ENCODE results near the gene SLC22A17.
"Not testable (repeated sequence)": the region's sequence is repeated elsewhere in the genome, so short reads cannot be mapped to it uniquely, and the experiment has no call there.

SLC22A17 gene

DNA sequence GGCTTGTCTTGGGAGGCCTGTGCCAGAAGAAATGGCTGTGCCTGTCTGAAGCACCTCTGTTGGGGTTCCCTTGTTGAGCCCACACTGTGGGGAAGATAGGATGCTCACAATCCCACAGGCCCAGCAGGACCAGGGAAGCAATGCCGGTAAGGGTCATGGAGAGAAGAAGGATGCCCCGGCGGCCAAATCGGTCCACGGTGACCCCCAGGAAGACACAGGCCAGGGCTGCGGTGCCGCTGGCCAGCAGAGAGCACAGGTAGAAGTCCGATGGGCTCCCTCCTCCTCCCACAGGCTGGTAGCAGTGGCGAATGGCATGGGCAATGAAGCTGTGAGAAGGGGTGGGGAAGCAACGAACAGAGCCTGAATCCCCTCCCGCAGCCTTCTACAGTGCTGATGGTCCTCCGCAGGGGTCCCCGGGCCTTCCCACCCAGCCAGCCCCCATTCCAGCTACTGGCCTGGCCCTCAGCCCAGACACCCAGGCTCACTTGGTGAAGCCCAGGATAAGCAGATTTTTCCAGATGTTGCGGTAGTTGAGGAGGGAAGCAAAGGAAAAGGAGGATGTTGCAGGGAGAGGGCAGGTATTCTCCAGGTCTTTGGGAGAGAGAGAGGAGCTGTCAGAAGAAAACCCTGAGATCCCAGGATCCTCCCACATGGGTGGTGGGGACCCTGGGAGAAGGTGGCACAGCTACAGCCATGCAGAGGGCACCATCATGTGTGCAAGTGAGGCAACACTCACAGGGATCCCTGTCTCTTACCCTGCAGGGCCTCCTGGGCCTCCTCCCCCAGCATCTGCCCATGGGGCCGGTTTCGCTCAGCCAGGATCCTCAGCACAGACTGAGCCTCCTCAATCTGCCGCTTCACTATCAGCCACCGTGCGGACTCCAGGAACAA lies 5.0 kb downstream of the SLC22A17 start:
- no peak for ATAC-seq
- Mint-ChIP-seq H3K27me3 (peaks cover 19% of the 10 kb centered on the region), H3K27ac (no peak overlapping the region)

DNA sequence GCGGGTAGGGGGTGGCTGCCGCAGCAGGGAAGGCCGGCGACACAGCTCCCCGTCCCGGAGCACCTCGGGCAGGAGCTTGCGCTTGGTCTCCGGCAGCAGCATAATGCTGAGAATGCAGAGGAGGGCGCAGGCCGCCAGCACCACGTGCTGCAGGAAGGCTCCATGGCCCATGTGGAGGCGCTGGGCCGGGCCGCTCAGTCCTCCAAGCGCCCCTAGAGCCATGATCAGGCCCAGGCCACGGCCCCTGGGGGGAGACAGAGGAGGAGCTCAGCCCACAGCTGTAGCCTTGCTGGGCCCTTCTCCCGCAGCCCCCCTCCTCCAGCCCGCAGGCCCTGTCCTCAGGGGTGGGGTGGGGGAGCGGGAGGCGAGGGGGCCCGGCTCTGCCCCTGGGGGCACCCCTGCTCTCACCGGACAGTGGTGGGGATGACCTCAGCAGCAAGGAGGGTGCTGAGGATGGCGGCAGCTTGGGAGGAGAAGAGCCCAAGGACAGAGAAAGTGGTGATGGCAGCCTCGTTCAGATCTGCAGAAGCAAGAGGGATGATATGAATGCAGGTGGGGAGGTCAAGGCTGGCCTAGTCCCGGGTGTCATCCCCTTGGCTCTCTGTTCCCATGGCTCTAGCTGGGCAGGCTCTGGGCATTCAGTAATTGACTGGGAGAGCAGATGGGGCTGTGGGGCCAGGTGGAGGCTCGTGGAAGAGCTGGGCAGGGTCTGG lies 5.8 kb downstream of the SLC22A17 start:
- ATAC-seq, result no peak

More for the DNA sequence above, 5.0 kb downstream of the SLC22A17 start:
- no peaks in the 10 kb centered on the region for H3K9me3 Mint-ChIP-seq
- no peak overlapping the region for H3K4me3 Mint-ChIP-seq
- peaks cover 5% of the 10 kb centered on the region for H3K4me1 Mint-ChIP-seq
- H3K36me3 Mint-ChIP-seq (ENCODE audit: low read depth), result no peaks in the 10 kb centered on the region
- no peak for DNase-seq

DNA sequence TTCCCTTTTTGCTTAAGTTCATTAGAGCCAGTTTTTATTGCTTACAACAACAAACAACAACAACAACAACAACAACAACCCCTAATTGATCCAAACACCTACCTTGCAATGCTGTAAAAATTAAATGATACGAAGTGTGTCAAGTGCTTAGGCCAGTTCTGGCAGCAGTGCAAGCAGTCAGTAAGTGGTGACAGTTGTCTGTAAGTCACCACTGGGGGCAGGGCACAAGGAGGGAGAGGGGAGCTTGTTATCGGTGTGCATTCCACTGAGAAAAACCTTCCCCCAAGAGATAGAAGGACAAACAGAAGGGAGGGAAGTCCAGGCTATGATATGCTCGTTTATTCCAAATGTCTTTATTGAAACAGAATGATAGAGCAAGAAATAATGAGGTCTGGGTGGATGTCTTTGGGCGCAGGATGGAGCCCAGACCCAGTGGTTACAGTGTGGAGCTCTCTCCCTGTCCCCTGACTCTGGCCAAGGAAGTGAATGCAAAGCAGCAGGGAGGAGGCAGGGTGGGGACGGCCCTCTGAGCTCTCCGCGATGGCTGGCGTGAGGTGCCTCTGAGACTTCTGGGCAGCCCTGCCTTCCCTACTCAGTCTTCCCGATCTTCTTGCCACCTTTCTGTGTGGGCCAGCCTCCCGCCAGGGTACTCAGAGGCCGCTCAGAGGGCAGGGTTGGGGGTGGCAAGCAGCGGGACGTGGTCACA lies 6.5 kb downstream of the SLC22A17 start:
- H3K36me3 Mint-ChIP-seq (ENCODE audit: low read depth), result no peaks in the 10 kb centered on the region
- DNase-seq, result no peak
- no peak for ATAC-seq
- no peaks in the 10 kb centered on the region for H3K9me3 Mint-ChIP-seq
- no peak overlapping the region for H3K27ac Mint-ChIP-seq
- peaks cover 1% of the 10 kb centered on the region for H3K4me1 Mint-ChIP-seq
- H3K4me3 Mint-ChIP-seq, result no peak overlapping the region
- peaks cover 14% of the 10 kb centered on the region for H3K27me3 Mint-ChIP-seq

More for the DNA sequence above, 5.8 kb downstream of the SLC22A17 start:
- no peak for DNase-seq
- no peaks in the 10 kb centered on the region for H3K36me3 Mint-ChIP-seq (ENCODE audit: low read depth)
- peaks cover 4% of the 10 kb centered on the region for H3K4me1 Mint-ChIP-seq
- H3K27ac Mint-ChIP-seq, result no peak overlapping the region
- peaks cover 18% of the 10 kb centered on the region for H3K27me3 Mint-ChIP-seq
- no peak overlapping the region for H3K4me3 Mint-ChIP-seq
- no peaks in the 10 kb centered on the region for H3K9me3 Mint-ChIP-seq

DNA sequence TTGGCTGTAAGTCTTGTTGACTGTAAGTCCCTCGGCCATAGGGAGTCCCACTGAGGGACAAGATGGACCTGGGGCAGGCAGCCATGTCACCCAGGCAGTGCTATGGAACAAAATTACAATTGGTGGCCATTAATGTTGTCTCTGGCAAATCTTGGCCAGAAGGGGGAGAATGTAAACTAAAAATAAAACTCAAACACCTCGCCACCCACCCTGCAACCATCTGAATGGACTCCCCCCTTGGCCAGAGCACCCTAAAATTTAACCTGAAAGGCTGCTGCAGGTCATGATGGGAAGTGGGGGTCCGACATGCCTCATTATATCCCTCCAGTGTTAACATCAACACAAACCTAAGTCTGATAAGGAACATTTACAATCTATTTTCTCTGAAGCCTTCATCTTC lies 8.2 kb downstream of the SLC22A17 start:
- no peaks in the 10 kb centered on the region for H3K9me3 Mint-ChIP-seq
- no peak for DNase-seq
- no peak overlapping the region for H3K4me3 Mint-ChIP-seq
- H3K27ac Mint-ChIP-seq, result no peak overlapping the region
- ATAC-seq, result no peak
- H3K36me3 Mint-ChIP-seq (ENCODE audit: low read depth), result peaks cover 4% of the 10 kb centered on the region
- H3K4me1 Mint-ChIP-seq, result no peaks in the 10 kb centered on the region
- H3K27me3 Mint-ChIP-seq, result peaks cover 4% of the 10 kb centered on the region

DNA sequence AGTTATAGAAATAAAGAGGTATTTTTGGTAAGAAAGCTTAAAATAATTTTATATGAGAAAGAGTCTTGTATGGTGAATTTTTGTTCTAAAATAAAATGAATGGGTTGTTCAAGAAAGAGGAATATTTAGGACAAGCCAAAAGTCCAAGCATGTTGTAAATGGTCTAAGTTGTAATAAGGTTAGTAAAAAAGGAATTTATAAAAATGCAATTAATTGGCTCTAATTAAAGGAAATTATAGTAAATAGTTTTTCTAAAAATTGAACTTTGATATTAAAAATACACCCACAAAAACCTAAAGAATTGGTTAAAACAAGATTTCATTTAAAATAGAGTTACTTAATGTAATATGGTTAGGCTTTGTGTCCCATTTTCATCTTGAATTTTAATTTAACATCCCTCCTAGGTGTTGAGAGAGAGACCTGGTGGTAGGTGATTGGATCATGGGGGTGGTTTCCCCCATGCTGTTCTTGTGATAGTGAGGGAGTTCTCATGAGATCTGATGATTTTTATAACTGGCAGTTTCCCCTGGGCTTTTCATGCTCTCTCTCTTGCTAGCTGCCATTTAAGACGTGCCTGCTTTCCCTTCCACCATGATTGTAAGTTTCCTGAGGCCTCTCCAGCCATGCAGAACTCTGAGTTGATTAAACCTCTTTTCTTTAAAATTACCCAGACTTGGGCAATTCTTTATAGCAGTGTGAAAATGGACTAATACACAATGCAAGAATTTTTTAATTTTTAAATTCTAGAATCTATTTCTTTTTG lies 13.0 kb downstream of the SLC22A17 start:
- no peaks in the 10 kb centered on the region for H3K4me1 Mint-ChIP-seq
- no peaks in the 10 kb centered on the region for H3K9me3 Mint-ChIP-seq
- peaks cover 15% of the 10 kb centered on the region for H3K27me3 Mint-ChIP-seq
- H3K36me3 Mint-ChIP-seq (ENCODE audit: low read depth), result peaks cover 4% of the 10 kb centered on the region
- H3K4me3 Mint-ChIP-seq, result no peak overlapping the region
- H3K27ac Mint-ChIP-seq, result no peak overlapping the region
- ATAC-seq, result no peak
- DNase-seq, result no peak

DNA sequence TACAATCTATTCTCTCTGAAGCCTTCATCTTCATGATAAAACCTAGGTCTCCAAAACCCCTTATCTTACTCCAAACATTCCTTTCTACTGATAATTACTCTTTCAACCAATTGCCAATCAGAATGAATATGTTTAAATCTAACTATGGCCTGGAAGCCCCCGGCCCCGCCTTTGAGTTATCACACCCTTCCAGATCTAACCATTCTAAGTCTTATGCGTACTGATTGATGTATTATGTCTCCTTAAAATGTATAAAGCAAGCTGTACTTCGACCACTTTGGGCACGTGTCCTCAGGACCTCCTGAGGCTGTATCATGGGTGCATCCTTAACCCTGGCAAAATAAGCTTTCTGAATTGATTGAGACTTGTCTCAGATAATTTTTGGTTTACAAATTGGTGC lies 17.1 kb downstream of the SLC22A17 start:
- H3K36me3 Mint-ChIP-seq (ENCODE audit: low read depth), result peaks cover 4% of the 10 kb centered on the region
- DNase-seq (no peak), ATAC-seq (no peak)

DNA sequence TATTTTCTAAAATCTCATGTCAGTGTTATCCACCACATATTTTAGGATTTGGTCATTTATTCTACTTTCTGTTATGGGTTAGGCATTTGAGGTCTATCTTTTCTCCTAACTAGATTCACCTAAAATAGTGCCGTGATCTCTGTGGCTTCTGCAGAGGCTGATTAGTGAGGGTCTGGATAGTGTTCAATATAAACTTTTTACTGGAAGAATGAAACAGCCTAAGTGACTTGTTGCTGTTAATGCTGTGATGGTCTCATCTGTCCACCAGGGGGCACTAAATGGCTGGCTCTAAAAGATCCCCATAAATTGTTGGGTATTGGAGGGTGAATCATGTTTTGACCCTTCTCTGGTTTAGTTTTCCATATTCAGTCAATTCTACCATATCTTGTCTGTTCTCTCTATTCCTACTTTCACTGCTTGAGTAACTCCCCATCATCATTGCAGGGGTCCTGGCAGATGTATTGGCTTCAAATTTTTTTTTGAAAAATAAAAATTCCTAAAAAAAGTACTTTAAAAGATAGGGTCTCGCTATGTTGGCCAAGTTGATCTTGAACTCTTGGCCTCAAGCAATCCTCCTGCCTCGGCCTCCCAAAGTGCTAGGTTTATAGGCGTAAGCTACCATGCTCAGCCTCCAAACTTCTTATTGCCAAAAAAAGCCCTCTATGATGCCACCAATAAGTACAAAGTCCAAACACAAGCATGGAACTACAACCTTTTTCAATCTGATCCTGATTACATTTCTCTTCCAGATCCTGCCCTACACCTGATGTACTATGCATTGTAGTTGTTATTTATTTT lies 24.5 kb downstream of the SLC22A17 start:
- no peak overlapping the region for H3K27ac Mint-ChIP-seq
- H3K4me1 Mint-ChIP-seq, result peaks cover 10% of the 10 kb centered on the region
- no peaks in the 10 kb centered on the region for H3K27me3 Mint-ChIP-seq
- DNase-seq, result peak; percentile 67
- peaks cover 26% of the 10 kb centered on the region for H3K36me3 Mint-ChIP-seq (ENCODE audit: low read depth)
- no peaks in the 10 kb centered on the region for H3K9me3 Mint-ChIP-seq
- ATAC-seq, result peak; percentile 82
- no peak overlapping the region for H3K4me3 Mint-ChIP-seq

More for the DNA sequence above, 17.1 kb downstream of the SLC22A17 start:
- H3K27me3 Mint-ChIP-seq, result peaks cover 11% of the 10 kb centered on the region
- peak overlapping the region; percentile 26 for H3K27ac Mint-ChIP-seq
- no peak overlapping the region for H3K4me3 Mint-ChIP-seq
- no peaks in the 10 kb centered on the region for H3K9me3 Mint-ChIP-seq
- no peaks in the 10 kb centered on the region for H3K4me1 Mint-ChIP-seq

DNA sequence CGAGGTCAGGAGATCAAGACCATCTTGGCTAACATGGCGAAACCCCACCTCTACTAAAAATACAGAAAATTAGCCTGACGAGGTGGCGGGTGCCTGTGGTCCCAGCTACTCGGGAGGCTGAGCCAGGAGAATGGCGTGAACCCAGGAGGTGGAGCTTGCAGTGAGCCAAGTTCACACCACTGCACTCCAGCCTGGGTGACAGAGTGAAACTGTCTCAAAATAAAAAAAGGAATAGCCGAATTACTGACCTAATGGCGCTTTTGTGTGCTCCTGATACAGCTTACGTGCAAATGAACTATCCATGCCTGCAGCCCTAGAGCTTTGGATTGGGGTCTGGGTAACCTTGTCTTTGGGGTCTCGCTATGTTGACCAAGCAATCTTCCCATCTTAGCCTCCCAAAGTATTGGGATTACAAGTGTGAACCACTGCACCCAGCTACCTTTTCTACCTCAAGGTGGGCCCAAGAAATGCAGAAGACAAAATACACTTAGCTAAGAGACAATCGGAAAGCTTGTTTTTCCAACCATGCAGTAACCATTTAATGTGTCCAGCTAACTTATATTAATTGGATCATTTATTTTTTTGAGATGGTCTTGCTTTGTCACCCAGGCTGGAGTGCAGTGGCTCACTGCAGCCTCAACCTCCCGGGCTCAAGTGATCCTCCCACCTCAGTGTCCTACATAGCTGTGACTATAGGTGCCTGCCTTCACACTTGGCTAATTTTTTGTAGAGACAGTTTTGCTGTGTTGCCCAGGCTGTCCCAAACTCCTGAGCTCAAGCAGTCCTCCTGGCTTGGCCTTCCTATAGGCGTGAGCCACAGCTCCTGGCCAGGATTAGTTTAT lies 26.0 kb downstream of the SLC22A17 start:
- peaks cover 22% of the 10 kb centered on the region for H3K4me1 Mint-ChIP-seq
- no peaks in the 10 kb centered on the region for H3K9me3 Mint-ChIP-seq
- H3K27me3 Mint-ChIP-seq, result no peaks in the 10 kb centered on the region
- DNase-seq (no peak), ATAC-seq (no peak)
- H3K36me3 Mint-ChIP-seq (ENCODE audit: low read depth), result peaks cover 38% of the 10 kb centered on the region
- no peak overlapping the region for H3K4me3 Mint-ChIP-seq
- H3K27ac Mint-ChIP-seq, result no peak overlapping the region

DNA sequence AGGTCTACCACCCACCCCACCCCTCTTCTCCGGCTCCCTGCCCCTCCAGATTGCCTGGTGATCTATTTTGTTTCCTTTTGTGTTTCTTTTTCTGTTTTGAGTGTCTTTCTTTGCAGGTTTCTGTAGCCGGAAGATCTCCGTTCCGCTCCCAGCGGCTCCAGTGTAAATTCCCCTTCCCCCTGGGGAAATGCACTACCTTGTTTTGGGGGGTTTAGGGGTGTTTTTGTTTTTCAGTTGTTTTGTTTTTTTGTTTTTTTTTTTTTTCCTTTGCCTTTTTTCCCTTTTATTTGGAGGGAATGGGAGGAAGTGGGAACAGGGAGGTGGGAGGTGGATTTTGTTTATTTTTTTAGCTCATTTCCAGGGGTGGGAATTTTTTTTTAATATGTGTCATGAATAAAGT lies 26.9 kb downstream of the SLC22A17 start:
- Mint-ChIP-seq H3K36me3 (ENCODE audit: low read depth) (peaks cover 38% of the 10 kb centered on the region), H3K27ac (peak overlapping the region; percentile 7), H3K4me1 (peaks cover 24% of the 10 kb centered on the region)
- H3K4me3 Mint-ChIP-seq, H3K27me3 Mint-ChIP-seq, ATAC-seq, DNase-seq, H3K9me3 Mint-ChIP-seq: not testable (repeated sequence)

DNA sequence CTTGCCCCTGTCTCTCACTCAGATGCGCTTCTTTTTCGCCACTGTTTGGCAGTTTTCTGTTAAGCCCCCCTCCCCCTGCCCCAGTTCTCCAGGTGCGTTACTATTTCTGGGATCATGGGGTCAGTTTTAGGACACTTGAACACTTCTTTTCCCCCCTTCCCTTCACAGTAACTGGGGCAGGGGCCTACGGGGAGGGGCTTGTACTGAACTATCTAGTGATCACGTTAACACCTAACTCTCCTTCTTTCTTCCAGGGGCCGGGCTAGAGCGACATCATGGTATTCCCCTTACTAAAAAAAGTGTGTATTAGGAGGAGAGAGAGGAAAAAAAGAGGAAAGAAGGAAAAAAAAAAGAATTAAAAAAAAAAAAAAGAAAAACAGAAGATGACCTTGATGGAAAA lies 27.7 kb downstream of the SLC22A17 start:
- peaks cover 32% of the 10 kb centered on the region for H3K4me1 Mint-ChIP-seq
- DNase-seq (no peak), ATAC-seq (no peak)
- H3K36me3 Mint-ChIP-seq (ENCODE audit: low read depth), result peaks cover 38% of the 10 kb centered on the region
- no peak overlapping the region for H3K4me3 Mint-ChIP-seq
- H3K9me3 Mint-ChIP-seq, result no peaks in the 10 kb centered on the region
- H3K27me3 Mint-ChIP-seq, result peaks cover 2% of the 10 kb centered on the region
- no peak overlapping the region for H3K27ac Mint-ChIP-seq

DNA sequence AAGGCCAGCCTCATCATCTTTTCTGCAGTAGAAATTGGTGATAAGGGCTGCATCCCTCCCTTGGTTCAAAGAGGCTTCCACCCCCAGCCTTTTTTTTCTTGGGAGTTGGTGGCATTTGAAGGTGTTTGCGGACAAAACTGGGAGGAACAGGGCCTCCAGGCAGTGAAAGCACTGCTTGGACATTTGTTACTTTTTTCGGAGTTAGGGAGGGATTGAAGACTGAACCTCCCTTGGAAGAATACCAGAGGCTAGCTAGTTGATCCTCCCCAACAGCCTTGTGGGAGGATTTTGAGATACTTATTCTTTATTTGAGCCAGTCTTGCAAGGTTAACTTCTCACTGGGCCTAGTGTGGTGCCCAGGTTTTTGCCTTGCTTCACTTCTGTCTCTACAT lies 28.2 kb downstream of the SLC22A17 start:
- Mint-ChIP-seq H3K9me3 (no peaks in the 10 kb centered on the region), H3K27me3 (peaks cover 2% of the 10 kb centered on the region), H3K36me3 (ENCODE audit: low read depth) (peaks cover 38% of the 10 kb centered on the region), H3K4me3 (no peak overlapping the region), H3K4me1 (peaks cover 37% of the 10 kb centered on the region), H3K27ac (no peak overlapping the region)
- no peak for ATAC-seq
- DNase-seq, result no peak

DNA sequence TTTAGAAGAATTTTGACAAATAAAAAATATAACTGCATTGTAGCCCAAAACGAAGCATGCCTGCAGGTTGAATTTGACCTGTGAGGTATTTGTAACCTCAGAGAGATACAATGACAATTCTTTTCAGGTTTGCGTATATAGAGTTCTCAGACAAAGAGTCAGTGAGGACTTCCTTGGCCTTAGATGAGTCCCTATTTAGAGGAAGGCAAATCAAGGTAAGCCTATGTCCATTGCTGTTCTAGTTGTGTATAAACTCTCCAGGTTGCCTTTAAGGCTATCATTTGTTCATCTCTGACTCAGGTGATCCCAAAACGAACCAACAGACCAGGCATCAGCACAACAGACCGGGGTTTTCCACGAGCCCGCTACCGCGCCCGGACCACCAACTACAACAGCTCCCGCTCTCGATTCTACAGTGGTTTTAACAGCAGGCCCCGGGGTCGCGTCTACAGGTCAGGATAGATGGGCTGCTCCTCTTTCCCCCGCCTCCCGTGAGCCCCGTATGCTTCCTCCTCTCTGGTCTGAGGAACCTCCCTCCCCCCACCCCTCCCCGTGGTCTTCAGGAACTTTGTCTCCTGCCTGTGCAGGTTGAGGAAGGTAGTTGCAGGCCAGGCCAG lies 28.7 kb downstream of the SLC22A17 start:
- Mint-ChIP-seq H3K27ac (no peak overlapping the region), H3K36me3 (ENCODE audit: low read depth) (peaks cover 38% of the 10 kb centered on the region), H3K4me3 (peak overlapping the region; percentile 94), H3K9me3 (no peaks in the 10 kb centered on the region), H3K4me1 (peaks cover 38% of the 10 kb centered on the region), H3K27me3 (peaks cover 2% of the 10 kb centered on the region)
- ATAC-seq (no peak), DNase-seq (no peak)

All from activated naive CD8-positive, alpha-beta T cell treated with anti-CD3 and anti-CD28 coated beads, Interleukin-2, amount 50 U/mL, for 24 hours (primary cell).